OCI-LY1 (cell line): ENCODE measurements around the gene P3H4.

Experiments
- H2AFZ ChIP-seq: fragments of 200-600 bp; sonication (generic), shearing (Covaris generic); 2 replicates; pipeline ENCODE4 v1.6.0; 2014; ENCODE audit warnings: antibody characterized with exemption, mild to moderate bottlenecking, low read length
- H3F3A ChIP-seq: fragments of 200-600 bp; sonication (generic), shearing (Covaris generic); 2 replicates; pipeline ENCODE4 v1.6.0; 2014; ENCODE audit warnings: mild to moderate bottlenecking, antibody characterized with exemption, low read length, moderate library complexity; ENCODE audit not compliant: insufficient read depth
- H3K27ac ChIP-seq: fragments of 200-600 bp; sonication (generic); 2 replicates; pipeline ENCODE4 v1.5.1; 2014; ENCODE audit warnings: low read length, mixed run types, mild to moderate bottlenecking, low read depth; ENCODE audit not compliant: poor library complexity, severe bottlenecking
- H3K27me3 ChIP-seq: fragments of 200-600 bp; sonication (generic); 2 replicates; pipeline ENCODE4 v1.6.0; 2014; ENCODE audit warnings: antibody characterized with exemption, mild to moderate bottlenecking, low read length, moderate library complexity; ENCODE audit not compliant: insufficient read depth
- H3K36me3 ChIP-seq: fragments of 200-600 bp; sonication (generic); 2 replicates; pipeline ENCODE4 v1.6.1; 2014; ENCODE audit warnings: mild to moderate bottlenecking, antibody characterized with exemption, low read length, moderate library complexity, mixed read lengths; ENCODE audit not compliant: insufficient read depth
- H3K4me1 ChIP-seq: fragments of 200-600 bp; sonication (generic); 2 replicates; pipeline ENCODE4 v1.5.1; 2014; ENCODE audit warnings: mild to moderate bottlenecking, low read length, moderate library complexity; ENCODE audit not compliant: insufficient read depth, severe bottlenecking
- H3K4me2 ChIP-seq: fragments of 200-600 bp; sonication (generic), shearing (Covaris generic); 2 replicates; pipeline ENCODE4 v1.6.1; 2014; ENCODE audit warnings: low read length
- H3K4me3 ChIP-seq: fragments of 200-600 bp; sonication (generic); 2 replicates; pipeline ENCODE4 v1.5.1; 2014; ENCODE audit warnings: low read length, low read depth, mild to moderate bottlenecking, mixed read lengths; ENCODE audit not compliant: poor library complexity, severe bottlenecking
- H3K79me2 ChIP-seq: fragments of 200-600 bp; shearing (Covaris generic); 2 replicates; pipeline ENCODE4 v1.6.1; 2016; ENCODE audit warnings: mixed run types, low read length, mixed read lengths; ENCODE audit not compliant: insufficient read depth
- H3K9ac ChIP-seq: fragments of 200-600 bp; sonication (generic), shearing (Covaris generic); 2 replicates; pipeline ENCODE4 v1.6.1; 2014; ENCODE audit warnings: mild to moderate bottlenecking, low read length, mixed read lengths
- H3K9me2 ChIP-seq: fragments of 200-600 bp; sonication (generic), shearing (Covaris generic); 2 replicates; pipeline ENCODE4 v1.6.1; 2014; ENCODE audit warnings: low read depth, mild to moderate bottlenecking, low read length, mixed read lengths
- H3K9me3 ChIP-seq: fragments of 200-600 bp; shearing (Covaris generic); 2 replicates; pipeline ENCODE4 v1.6.1; 2014; ENCODE audit warnings: low read length, mixed read lengths
- H4K20me1 ChIP-seq: fragments of 200-600 bp; sonication (generic), shearing (Covaris generic); 2 replicates; pipeline ENCODE4 v1.6.0; 2016; ENCODE audit warnings: mild to moderate bottlenecking, low read length; ENCODE audit not compliant: insufficient read depth
- EZH2 ChIP-seq: fragments of 200-600 bp; sonication (generic), shearing (Covaris generic); IDR thresholded peaks from 2 replicates; pipeline ENCODE4 v1.8.0; 2017; ENCODE audit warnings: borderline replicate concordance, mixed run types, mild to moderate bottlenecking, antibody characterized with exemption, low read length, moderate library complexity, mixed read lengths
- TF ChIP-seq, protein P1 (sequence below): fragments of 200-600 bp; sonication (generic), shearing (Covaris generic); IDR thresholded peaks from 2 replicates; pipeline ENCODE4 v1.5.1; 2017; ENCODE audit warnings: mild to moderate bottlenecking, antibody characterized with exemption, low read length, moderate library complexity, mixed read lengths

P3H4 gene

DNA sequence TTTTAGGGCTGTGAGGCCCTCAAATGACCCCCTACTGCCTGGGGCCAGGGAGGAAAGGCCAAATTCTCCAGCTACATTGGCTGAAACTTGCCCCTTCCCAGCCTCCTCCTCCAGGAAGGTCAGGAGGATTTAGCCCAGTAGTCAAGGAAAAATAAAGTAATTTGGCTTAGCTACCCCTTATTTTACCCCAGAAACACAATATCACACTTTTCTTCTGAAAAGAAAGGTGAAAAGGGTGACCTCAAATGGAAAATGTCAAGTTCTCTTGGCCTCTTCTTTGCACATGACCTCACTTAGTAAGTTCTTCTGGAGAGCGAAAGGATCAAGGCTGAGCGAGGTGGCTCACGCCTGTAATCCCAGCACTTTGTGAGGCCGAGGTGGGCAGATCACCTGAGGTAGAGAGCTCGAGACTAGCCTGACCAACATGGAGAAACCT, 17.2 kb downstream of the P3H4 start:
- Histone ChIP-seq H2AFZ (no peak overlapping the region), H4K20me1 (no peaks in the 10 kb centered on the region), H3F3A (no peaks in the 10 kb centered on the region), H3K4me1 (no peaks in the 10 kb centered on the region), H3K4me2 (no peak overlapping the region), H3K9ac (no peak overlapping the region), H3K4me3 (no peak overlapping the region), H3K79me2 (no peaks in the 10 kb centered on the region), H3K27me3 (peaks cover 11% of the 10 kb centered on the region; the same call in 1 of the 2 replicates), H3K36me3 (no peaks in the 10 kb centered on the region), H3K9me3 (no peaks in the 10 kb centered on the region), H3K27ac (no peak overlapping the region), H3K9me2 (no peaks in the 10 kb centered on the region)
- no peak for TF ChIP-seq EZH2
- TF ChIP-seq, protein P1, sequence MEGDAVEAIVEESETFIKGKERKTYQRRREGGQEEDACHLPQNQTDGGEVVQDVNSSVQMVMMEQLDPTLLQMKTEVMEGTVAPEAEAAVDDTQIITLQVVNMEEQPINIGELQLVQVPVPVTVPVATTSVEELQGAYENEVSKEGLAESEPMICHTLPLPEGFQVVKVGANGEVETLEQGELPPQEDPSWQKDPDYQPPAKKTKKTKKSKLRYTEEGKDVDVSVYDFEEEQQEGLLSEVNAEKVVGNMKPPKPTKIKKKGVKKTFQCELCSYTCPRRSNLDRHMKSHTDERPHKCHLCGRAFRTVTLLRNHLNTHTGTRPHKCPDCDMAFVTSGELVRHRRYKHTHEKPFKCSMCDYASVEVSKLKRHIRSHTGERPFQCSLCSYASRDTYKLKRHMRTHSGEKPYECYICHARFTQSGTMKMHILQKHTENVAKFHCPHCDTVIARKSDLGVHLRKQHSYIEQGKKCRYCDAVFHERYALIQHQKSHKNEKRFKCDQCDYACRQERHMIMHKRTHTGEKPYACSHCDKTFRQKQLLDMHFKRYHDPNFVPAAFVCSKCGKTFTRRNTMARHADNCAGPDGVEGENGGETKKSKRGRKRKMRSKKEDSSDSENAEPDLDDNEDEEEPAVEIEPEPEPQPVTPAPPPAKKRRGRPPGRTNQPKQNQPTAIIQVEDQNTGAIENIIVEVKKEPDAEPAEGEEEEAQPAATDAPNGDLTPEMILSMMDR = no peak

DNA sequence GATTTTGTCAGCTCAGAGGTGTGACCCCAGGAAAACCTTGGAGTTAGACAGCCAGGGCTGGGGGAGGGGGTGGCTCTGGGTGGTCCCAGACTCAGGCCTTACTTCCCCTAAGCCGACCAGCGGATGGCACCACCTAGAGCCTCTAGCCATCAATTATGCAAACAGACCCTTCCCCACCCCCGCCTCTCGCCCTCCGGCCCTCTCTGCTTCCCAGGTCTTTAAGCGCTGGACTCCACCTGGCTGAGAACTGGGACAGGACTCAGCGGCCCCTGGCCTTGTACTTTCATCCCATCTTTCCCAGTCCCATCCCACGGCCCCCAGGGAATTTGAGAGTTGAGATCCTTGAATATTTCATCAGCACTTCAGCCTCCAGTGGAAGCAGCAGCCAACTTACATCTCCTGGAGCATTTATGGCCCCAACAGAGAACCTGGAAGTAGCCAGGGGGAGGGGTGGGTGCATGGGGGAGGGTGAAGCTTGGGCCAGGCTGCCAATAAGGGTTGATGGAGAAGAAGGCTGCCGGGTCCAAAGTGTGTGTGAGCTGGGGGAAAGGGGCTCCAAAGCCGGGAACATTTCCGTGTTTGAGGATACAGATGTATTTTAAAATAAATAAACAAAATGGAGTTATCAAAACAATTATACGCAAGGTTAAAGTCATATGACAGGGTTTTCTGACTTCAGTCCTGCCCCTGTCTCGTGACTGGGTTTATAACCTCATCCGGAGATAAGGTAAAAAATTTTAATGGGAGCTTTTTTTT, 17.8 kb downstream of the P3H4 start:
- no peak overlapping the region for H3K4me2 ChIP-seq
- H3K27ac ChIP-seq = no peak overlapping the region

DNA sequence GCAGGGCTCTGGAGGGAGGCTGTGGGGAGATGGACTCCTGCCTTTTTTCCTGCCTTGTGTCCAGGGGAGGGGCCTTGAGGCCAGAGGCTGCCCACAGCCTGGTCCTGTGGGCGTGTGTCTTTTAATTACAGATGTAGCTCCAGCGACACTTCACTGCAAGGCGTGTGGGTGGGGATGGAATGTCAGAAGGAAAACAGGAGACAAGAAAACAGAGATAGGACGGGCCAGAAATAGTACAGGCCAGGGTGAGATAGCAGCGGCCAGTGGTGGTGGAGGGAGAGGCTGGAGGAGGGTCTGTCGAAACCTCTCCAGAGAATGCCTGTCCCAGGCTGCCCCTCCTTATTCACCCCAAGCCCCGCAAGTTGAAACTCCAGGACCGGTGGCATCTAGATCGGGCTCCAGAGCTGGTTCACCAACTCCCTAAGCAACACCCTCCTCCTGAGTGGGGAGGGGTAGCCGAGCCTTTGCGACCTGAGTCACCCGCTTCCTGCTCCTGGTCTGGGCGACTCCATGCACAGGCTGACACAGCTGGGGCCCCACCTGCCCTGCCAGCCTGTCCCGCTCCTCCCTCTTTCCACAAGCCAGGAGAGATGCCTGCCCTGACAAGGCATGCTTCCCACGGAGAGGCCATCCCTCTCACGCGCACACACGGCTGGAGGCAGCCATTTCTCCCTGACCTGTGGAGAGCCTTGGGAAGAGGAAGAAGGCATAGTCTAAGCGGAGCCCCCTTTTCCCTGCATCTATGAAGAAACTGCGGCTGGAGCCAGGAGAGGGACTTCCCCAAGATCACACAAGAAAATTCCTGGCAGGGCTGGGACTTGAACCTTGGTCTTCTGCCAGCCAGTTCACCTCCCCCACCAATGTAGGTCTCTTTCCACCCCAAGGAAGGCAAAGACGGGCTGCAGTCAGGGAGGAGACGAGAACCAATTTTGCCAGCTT, 18.6 kb downstream of the P3H4 start:
- Histone ChIP-seq H3K4me2 (no peak overlapping the region), H4K20me1 (no peaks in the 10 kb centered on the region), H3K27ac (no peak overlapping the region), H3K36me3 (no peaks in the 10 kb centered on the region), H3K4me3 (no peak overlapping the region), H3F3A (no peaks in the 10 kb centered on the region), H3K27me3 (peaks cover 11% of the 10 kb centered on the region; the same call in 1 of the 2 replicates), H3K79me2 (no peaks in the 10 kb centered on the region), H3K9ac (no peak overlapping the region), H2AFZ (no peak overlapping the region), H3K4me1 (no peaks in the 10 kb centered on the region), H3K9me3 (no peaks in the 10 kb centered on the region), H3K9me2 (no peaks in the 10 kb centered on the region)
- no peak for TF ChIP-seq EZH2
- TF ChIP-seq, protein P1 = no peak

More for the DNA sequence above, 17.8 kb downstream of the P3H4 start:
- Histone ChIP-seq H3K27me3 (peaks cover 11% of the 10 kb centered on the region; the same call in 1 of the 2 replicates), H3K79me2 (no peaks in the 10 kb centered on the region), H4K20me1 (no peaks in the 10 kb centered on the region), H2AFZ (no peak overlapping the region), H3K36me3 (no peaks in the 10 kb centered on the region), H3K9ac (no peak overlapping the region), H3K9me2 (no peaks in the 10 kb centered on the region), H3K4me3 (no peak overlapping the region), H3K9me3 (no peaks in the 10 kb centered on the region), H3F3A (no peaks in the 10 kb centered on the region), H3K4me1 (no peaks in the 10 kb centered on the region)
- TF ChIP-seq, protein P1 = no peak
- TF ChIP-seq EZH2 = no peak
